Ovary (tissue), 3 donors: ENCODE measurements around the gene RPL31.

ENCODE experiments used
- CTCF ChIP-seq, 3 donors: fragments of 450-650 bp in 2 of 3; fragments of 200-600 bp in 1 of 3; IDR thresholded peaks; one replicate each; pipeline versions ENCODE4 v1.5.1 to v1.8.0; 2016 to 2022; ENCODE audit warnings: antibody characterized with exemption in 3 of 3, mild to moderate bottlenecking in 1 of 3
- POLR2A ChIP-seq: fragments of 450-650 bp; IDR thresholded peaks from one replicate; pipeline ENCODE4 v1.6.1; 2017; ENCODE audit warnings: antibody characterized with exemption, mild to moderate bottlenecking, moderate library complexity
- donor health status: DM: no; HTN: no; CAD: no.

GRCh38 chr2:101017371-101017770 lies 15.3 kb downstream of the RPL31 start:
- TF ChIP-seq CTCF (IDR thresholded peaks at IDR 0.05) (no peak), POLR2A (no peak)
